Measurements from ENCODE around the gene ATXN7L2.
A peak's percentile ranks its signal among the peaks of the same experiment; 100 is the strongest.

Gene ATXN7L2

DNA sequence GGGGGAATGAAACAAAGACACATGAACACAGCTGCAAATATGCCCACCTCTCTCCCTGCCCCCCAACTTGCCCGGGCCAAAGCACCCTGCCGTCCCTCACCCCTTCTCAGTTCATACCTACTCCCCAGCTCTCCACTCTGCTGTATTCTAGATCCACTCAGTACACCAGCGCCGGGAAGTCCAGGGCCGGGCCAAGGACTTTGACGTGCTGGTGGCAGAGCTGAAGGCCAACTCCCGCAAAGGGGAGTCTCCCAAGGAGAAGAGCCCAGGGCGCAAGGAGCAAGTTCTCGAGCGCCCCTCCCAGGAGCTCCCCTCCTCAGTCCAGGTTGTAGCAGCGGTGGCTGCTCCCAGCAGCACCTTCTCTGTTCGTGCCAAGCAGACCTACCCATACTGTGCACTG, 5.0 kb downstream of the ATXN7L2 start:
- Histone ChIP-seq H3K9me3 (ENCODE audit: control insufficient read depth in 1 of 2, low read length in 2 of 2) (no peaks in the 10 kb centered on the region), H3K4me1 (ENCODE audit: control insufficient read depth in 1 of 2, insufficient read depth in 2 of 2, low read length in 2 of 2) (peaks cover 9 to 27% of the 10 kb centered on the region in 2 donors), H3K36me3 (ENCODE audit: control insufficient read depth in 1 of 2, insufficient read depth in 2 of 2, low read length in 2 of 2) (peaks cover 0 to 14% of the 10 kb centered on the region in 2 donors), H3K4me3 (ENCODE audit: low read depth in 1 of 2, low read length in 2 of 2) (no peak overlapping the region), H3K27me3 (ENCODE audit: low read depth, low read length) (no peaks in the 10 kb centered on the region), H3K27ac (ENCODE audit: low read length) (no peak overlapping the region)

DNA sequence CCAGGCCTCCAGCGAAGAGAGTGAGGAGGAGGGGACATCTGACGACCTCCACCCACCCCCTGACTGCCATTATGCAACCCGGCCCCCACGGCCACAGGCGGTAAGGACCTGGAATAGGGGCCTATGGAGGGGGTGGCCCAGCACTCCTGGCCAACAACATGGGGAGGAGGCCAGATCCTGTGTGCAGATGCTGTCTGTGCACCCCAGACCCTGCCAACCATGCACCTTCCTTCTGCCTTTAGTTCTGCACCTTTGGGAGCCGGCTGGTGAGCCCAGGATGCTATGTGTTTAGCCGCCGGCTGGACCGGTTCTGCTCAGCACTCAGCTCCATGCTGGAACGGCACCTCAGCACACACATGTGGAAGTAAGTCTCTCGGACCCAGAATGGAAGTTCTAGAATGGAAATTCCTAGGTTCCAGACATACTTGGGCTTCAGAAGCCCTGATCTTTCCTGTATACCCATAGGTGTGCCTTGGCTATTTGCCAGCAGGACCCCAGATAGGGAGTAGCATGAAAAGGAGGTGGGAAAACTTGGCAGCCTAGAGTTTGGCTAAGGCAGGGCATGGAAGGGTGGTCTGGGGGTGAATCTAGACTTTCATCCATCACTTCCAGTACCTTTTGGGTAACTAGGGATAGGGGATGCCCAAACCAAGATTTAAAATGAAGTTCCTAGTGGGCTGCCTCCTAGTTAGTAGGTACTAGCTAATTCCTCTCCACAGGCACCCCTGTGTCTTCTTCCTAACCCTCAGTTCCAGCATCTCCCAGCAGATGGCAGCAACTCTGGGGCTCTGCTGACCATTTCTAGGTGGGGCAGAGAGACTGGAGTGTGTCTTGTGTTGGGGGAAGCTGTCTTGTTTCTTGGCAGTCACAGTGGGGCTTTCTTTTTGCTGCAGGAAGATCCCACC, 6.6 kb downstream of the ATXN7L2 start:
- H3K4me3 ChIP-seq (ENCODE audit: low read depth in 1 of 2, low read length in 2 of 2), result no peak overlapping the region
- H3K9me3 ChIP-seq (ENCODE audit: control insufficient read depth in 1 of 2, low read length in 2 of 2), result no peaks in the 10 kb centered on the region
- H3K27ac ChIP-seq (ENCODE audit: low read length), result no peak overlapping the region
- H3K36me3 ChIP-seq (ENCODE audit: control insufficient read depth in 1 of 2, insufficient read depth in 2 of 2, low read length in 2 of 2), result peaks cover 0 to 14% of the 10 kb centered on the region in 2 donors
- peaks cover 4 to 23% of the 10 kb centered on the region in 2 donors for H3K4me1 ChIP-seq (ENCODE audit: control insufficient read depth in 1 of 2, insufficient read depth in 2 of 2, low read length in 2 of 2)
- H3K27me3 ChIP-seq (ENCODE audit: low read depth, low read length), result no peaks in the 10 kb centered on the region

DNA sequence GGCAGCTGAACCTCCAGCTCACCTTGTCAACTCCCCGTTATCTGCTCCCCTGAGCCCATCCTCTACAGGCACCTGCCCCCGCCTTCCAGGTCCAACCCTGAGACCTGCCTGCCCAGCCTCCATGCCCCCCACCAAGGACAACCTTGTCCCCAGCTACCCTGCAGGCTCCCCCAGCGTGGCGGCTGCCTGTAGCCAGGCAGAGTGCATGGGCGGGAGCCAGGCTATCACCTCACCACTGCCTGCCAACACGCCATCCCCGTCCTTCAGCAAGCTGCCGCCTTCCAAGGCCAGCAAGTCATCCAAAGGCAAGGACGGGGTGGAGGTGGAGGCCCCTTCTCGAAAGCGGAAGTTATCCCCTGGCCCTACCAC, 7.2 kb downstream of the ATXN7L2 start:
- no peak overlapping the region for H3K4me3 ChIP-seq (ENCODE audit: low read depth in 1 of 2, low read length in 2 of 2)
- H3K9me3 ChIP-seq (ENCODE audit: control insufficient read depth in 1 of 2, low read length in 2 of 2), result no peaks in the 10 kb centered on the region
- H3K27me3 ChIP-seq (ENCODE audit: low read depth, low read length), result no peaks in the 10 kb centered on the region
- peaks cover 4 to 20% of the 10 kb centered on the region in 2 donors for H3K4me1 ChIP-seq (ENCODE audit: control insufficient read depth in 1 of 2, insufficient read depth in 2 of 2, low read length in 2 of 2)
- H3K36me3 ChIP-seq (ENCODE audit: control insufficient read depth in 1 of 2, insufficient read depth in 2 of 2, low read length in 2 of 2), result peaks cover 1 to 18% of the 10 kb centered on the region in 2 donors
- no peak overlapping the region for H3K27ac ChIP-seq (ENCODE audit: low read length)

DNA sequence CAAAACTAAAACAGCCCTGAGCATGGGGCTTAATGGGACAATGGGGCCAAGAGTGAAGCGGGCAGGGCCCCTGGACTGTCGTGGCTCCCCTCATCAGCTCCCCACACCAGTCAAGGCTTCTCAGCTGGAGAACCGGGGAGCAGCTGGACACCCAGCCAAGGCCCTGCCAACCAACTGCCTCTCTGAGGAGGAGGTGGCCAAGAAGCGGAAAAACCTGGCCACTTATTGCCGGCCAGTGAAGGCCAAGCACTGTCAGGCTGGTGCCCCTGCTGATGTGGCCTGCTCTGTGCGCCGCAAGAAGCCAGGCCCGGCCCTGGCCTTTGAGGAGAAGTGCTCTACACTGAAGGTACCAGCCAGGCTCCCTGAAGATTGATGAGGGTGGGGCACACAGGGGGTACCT, 7.7 kb downstream of the ATXN7L2 start:
- Histone ChIP-seq H3K4me1 (ENCODE audit: control insufficient read depth in 1 of 2, insufficient read depth in 2 of 2, low read length in 2 of 2) (peaks cover 4 to 20% of the 10 kb centered on the region in 2 donors), H3K27ac (ENCODE audit: low read length) (no peak overlapping the region)

GRCh38 chr1:109492779-109493178, 9.1 kb downstream of the ATXN7L2 start:
- H3K36me3 ChIP-seq (ENCODE audit: control insufficient read depth in 1 of 2, insufficient read depth in 2 of 2, low read length in 2 of 2), result peaks cover 11 to 28% of the 10 kb centered on the region in 2 donors
- no peaks in the 10 kb centered on the region for H3K27me3 ChIP-seq (ENCODE audit: low read depth, low read length)
- no peak overlapping the region for H3K4me3 ChIP-seq (ENCODE audit: low read depth in 1 of 2, low read length in 2 of 2)
- H3K4me1 ChIP-seq (ENCODE audit: control insufficient read depth in 1 of 2, insufficient read depth in 2 of 2, low read length in 2 of 2), result peaks cover 4 to 20% of the 10 kb centered on the region in 2 donors
- no peak overlapping the region for H3K27ac ChIP-seq (ENCODE audit: low read length)
- no peaks in the 10 kb centered on the region for H3K9me3 ChIP-seq (ENCODE audit: control insufficient read depth in 1 of 2, low read length in 2 of 2)

More for the DNA sequence above, 7.7 kb downstream of the ATXN7L2 start:
- no peaks in the 10 kb centered on the region for H3K9me3 ChIP-seq (ENCODE audit: control insufficient read depth in 1 of 2, low read length in 2 of 2)
- no peak overlapping the region for H3K4me3 ChIP-seq (ENCODE audit: low read depth in 1 of 2, low read length in 2 of 2)
- no peaks in the 10 kb centered on the region for H3K27me3 ChIP-seq (ENCODE audit: low read depth, low read length)
- peaks cover 6 to 22% of the 10 kb centered on the region in 2 donors for H3K36me3 ChIP-seq (ENCODE audit: control insufficient read depth in 1 of 2, insufficient read depth in 2 of 2, low read length in 2 of 2)

DNA sequence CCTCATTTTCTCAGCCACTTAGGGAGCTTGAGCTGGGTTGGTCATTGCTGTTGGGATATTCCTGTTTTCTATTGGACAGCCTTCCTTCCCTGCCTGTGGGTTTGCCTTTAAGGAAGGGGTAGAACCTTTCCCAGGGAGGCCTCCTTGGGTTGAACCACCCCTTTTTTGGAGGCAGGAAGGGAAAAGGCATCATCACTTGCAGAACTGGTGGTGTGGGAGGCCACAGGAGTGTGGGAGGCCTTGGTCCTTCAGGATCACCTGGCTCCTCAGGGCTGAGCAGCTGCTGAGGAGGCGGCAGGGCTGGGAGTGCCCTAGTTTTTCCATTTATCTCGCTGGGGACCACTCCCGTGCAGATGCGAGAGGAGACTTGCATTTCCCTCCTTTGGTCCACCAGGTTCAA, 9.5 kb downstream of the ATXN7L2 start:
- Histone ChIP-seq H3K4me3 (ENCODE audit: low read depth in 1 of 2, low read length in 2 of 2) (peak overlapping the region in 1 of 2 donors; percentile 84), H3K27ac (ENCODE audit: low read length) (no peak overlapping the region), H3K4me1 (ENCODE audit: control insufficient read depth in 1 of 2, insufficient read depth in 2 of 2, low read length in 2 of 2) (peaks cover 4 to 20% of the 10 kb centered on the region in 2 donors), H3K36me3 (ENCODE audit: control insufficient read depth in 1 of 2, insufficient read depth in 2 of 2, low read length in 2 of 2) (peaks cover 11 to 29% of the 10 kb centered on the region in 2 donors), H3K27me3 (ENCODE audit: low read depth, low read length) (no peaks in the 10 kb centered on the region), H3K9me3 (ENCODE audit: control insufficient read depth in 1 of 2, low read length in 2 of 2) (no peaks in the 10 kb centered on the region)

DNA sequence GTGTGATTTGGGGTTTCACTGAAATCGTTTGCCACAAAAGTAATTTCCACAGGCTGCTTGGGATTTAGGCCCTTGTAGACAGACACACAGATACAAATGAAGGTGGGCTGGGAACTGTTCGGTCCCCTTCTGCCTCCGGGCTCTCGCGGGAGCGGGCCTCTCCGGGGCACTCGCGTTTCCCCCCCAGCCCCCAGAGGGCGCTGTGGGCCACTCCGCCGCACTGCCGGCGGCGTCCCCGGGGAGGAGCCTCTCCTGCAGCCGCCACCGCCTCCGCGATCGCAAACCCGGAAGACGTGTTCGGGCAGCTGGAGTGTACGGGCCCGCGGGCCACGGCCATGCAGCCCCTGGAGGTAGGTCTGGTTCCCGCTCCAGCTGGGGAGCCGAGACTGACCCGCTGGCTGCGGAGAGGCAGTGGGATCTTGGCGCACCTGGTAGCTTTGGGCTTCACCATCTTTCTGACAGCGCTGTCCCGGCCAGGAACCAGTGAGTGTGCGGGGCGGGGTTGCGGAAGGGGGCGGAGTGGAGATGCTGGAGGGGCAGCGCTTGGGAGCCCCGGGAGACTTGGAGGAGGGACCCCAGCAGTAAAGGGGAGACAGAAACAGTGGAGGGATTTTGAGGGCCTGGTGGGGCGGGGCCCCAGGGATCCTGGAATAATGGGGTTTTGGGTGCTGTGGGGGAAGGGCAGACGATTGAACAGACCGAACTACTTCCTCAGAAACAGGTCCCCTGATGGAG, 10.3 kb downstream of the ATXN7L2 start, which contains the start of gene CYB561D1:
Gene CYB561D1, plus strand, starts transcription at position 290 of the 735 bp plus-strand sequence. Its CDS starts 46 bp downstream, at position 336.
- Histone ChIP-seq H3K9me3 (ENCODE audit: control insufficient read depth in 1 of 2, low read length in 2 of 2) (no peaks in the 10 kb centered on the region), H3K4me1 (ENCODE audit: control insufficient read depth in 1 of 2, insufficient read depth in 2 of 2, low read length in 2 of 2) (peaks cover 4 to 27% of the 10 kb centered on the region in 2 donors), H3K27me3 (ENCODE audit: low read depth, low read length) (no peaks in the 10 kb centered on the region), H3K4me3 (ENCODE audit: low read depth in 1 of 2, low read length in 2 of 2) (peak within 1 kb of the TSS; percentile 84 to 96), H3K36me3 (ENCODE audit: control insufficient read depth in 1 of 2, insufficient read depth in 2 of 2, low read length in 2 of 2) (peaks cover 11 to 26% of the 10 kb centered on the region in 2 donors), H3K27ac (ENCODE audit: low read length) (peak within 1 kb of the TSS; percentile 45)

GRCh38 chr1:109495738-109496137, 12.0 kb downstream of the ATXN7L2 start:
- peaks cover 8 to 41% of the 10 kb centered on the region in 2 donors for H3K4me1 ChIP-seq (ENCODE audit: control insufficient read depth in 1 of 2, insufficient read depth in 2 of 2, low read length in 2 of 2)
- no peaks in the 10 kb centered on the region for H3K9me3 ChIP-seq (ENCODE audit: control insufficient read depth in 1 of 2, low read length in 2 of 2)
- peaks cover 11 to 23% of the 10 kb centered on the region in 2 donors for H3K36me3 ChIP-seq (ENCODE audit: control insufficient read depth in 1 of 2, insufficient read depth in 2 of 2, low read length in 2 of 2)
- no peak overlapping the region for H3K4me3 ChIP-seq (ENCODE audit: low read depth in 1 of 2, low read length in 2 of 2)
- no peak overlapping the region for H3K27ac ChIP-seq (ENCODE audit: low read length)
- H3K27me3 ChIP-seq (ENCODE audit: low read depth, low read length), result no peaks in the 10 kb centered on the region

DNA sequence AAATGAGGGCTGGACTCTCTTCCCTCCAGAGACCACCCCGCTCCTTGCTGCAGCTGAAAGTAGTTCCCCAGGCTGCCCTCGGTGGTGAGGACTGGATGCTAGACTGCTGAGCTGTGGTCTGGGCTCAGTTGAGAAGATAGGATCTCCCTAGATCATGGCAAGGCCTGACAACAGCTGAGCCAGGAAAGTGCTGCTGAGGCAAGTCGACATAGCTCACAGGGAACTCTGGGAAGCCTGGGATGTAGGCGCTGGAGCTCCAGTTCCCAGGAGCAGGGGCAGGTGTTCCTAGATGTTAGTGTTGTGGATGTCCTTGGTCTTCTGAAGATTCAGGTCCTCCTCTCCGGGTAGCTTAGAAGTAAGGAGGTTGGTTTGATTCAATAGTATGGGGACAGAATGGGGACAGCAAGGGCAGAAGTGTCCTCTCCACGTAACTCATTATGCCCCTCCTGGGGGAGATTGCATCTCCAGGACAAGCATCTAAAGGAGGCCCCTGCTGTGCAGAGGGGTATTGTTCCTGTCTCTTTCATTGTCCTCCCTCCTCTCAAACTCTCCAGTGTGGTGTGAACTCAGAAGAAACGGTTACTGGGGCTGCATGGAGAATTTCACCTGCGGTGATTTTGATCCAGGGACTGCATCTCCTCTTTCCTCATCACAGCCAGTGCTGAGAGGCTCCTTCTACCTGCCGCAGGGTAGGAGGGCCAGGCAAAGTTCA, 13.9 kb downstream of the ATXN7L2 start:
- Histone ChIP-seq H3K4me1 (ENCODE audit: control insufficient read depth in 1 of 2, insufficient read depth in 2 of 2, low read length in 2 of 2) (peaks cover 14 to 52% of the 10 kb centered on the region in 2 donors), H3K36me3 (ENCODE audit: control insufficient read depth in 1 of 2, insufficient read depth in 2 of 2, low read length in 2 of 2) (peaks cover 11 to 23% of the 10 kb centered on the region in 2 donors), H3K27ac (ENCODE audit: low read length) (no peak overlapping the region), H3K27me3 (ENCODE audit: low read depth, low read length) (no peaks in the 10 kb centered on the region), H3K4me3 (ENCODE audit: low read depth in 1 of 2, low read length in 2 of 2) (no peak overlapping the region), H3K9me3 (ENCODE audit: control insufficient read depth in 1 of 2, low read length in 2 of 2) (no peaks in the 10 kb centered on the region)

DNA sequence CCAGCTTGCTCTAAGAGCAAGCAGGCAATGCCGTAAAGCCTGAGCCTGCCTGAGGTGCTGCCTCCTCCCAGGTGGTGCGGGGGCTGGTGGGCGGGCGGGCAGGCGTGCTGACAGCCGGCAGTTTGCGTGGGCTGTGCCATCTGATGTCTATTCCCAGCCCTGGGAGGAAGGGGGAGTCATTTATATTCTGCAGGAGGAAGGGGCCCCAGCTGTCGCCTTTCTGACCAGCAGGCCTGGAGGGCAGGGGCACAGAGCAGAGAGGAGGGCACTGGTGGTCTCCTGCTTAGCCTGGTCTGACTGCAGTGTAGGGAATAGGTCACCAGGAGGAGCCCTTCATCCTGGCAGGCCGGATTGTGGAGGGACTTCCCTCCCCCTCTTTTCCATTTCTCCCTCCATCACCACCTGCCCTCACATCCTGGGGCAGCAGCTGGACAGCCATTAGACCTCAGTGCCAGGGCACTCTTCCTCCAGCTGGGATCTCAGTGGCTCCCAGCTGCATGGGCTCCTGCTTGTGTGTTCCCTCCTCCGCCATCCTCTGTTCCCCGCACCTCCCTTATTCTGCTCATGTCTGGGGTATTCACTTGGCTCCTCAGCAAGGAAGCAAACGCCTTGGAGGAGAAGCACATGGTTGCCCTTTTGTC, 14.6 kb downstream of the ATXN7L2 start:
- Histone ChIP-seq H3K4me3 (ENCODE audit: low read depth in 1 of 2, low read length in 2 of 2) (no peak overlapping the region), H3K9me3 (ENCODE audit: control insufficient read depth in 1 of 2, low read length in 2 of 2) (no peaks in the 10 kb centered on the region), H3K36me3 (ENCODE audit: control insufficient read depth in 1 of 2, insufficient read depth in 2 of 2, low read length in 2 of 2) (peaks cover 11 to 23% of the 10 kb centered on the region in 2 donors), H3K4me1 (ENCODE audit: control insufficient read depth in 1 of 2, insufficient read depth in 2 of 2, low read length in 2 of 2) (peaks cover 14 to 50% of the 10 kb centered on the region in 2 donors), H3K27ac (ENCODE audit: low read length) (no peak overlapping the region), H3K27me3 (ENCODE audit: low read depth, low read length) (no peaks in the 10 kb centered on the region)

All from muscle layer of duodenum (tissue), 2 donors.